ENCODE measurements around the gene DDX51. TPM values are rescaled to one million over a fixed set of nuclear protein-coding genes. Genes with fewer than 3 reads are reported as not detected.

DDX51 gene
- total and polyA plus RNA-seq, 2 experiments from 2014 or later: 12.4 to 18.3 TPM

- DNase-seq (ENCODE audit: low spot score) (no peak), ATAC-seq (peak; percentile 38)
- H3K79me2 ChIP-seq (replicated peaks; ENCODE audit: insufficient read depth): no peaks in the 10 kb centered on the region
- Mint-ChIP-seq H3K4me3 (no peak overlapping the region), H3K27ac (no peak overlapping the region), H3K36me3 (ENCODE audit: low read depth) (peaks cover 53% of the 10 kb centered on the region), H3K4me1 (no peaks in the 10 kb centered on the region; the same call in 2 of the 3 replicates), H3K9me3 (peaks cover 55% of the 10 kb centered on the region), H3K27me3 (ENCODE audit: insufficient read depth, low read depth, poor library complexity) (peaks cover 41% of the 10 kb centered on the region)
- no peaks in the 10 kb centered on the region for H3K4me1 ChIP-seq (ENCODE audit: insufficient read depth)
- TF ChIP-seq NANOG (IDR thresholded peaks at IDR 0.05; ENCODE audit: borderline replicate concordance) (no peak), EZH2 (IDR thresholded peaks at IDR 0.05; ENCODE audit: low read depth, unreplicated experiment) (no peak), CREB1 (CRISPR knock-in tag; IDR thresholded peaks at IDR 0.05; ENCODE audit: low read depth) (no peak), JUNB (IDR thresholded peaks at IDR 0.05; ENCODE audit: unreplicated experiment) (no peak), ETS1 (IDR thresholded peaks at IDR 0.05) (no peak), ZNF114 (CRISPR knock-in tag; IDR thresholded peaks at IDR 0.05) (no peak), ZNF331 (CRISPR knock-in tag; IDR thresholded peaks at IDR 0.05; ENCODE audit: low read depth) (no peak), POLR2AphosphoS5 (IDR thresholded peaks at IDR 0.05; ENCODE audit: low read depth) (no peak), EZH2phosphoT487 (IDR thresholded peaks at IDR 0.05; ENCODE audit: unreplicated experiment) (no peak), STAT1 (IDR thresholded peaks at IDR 0.05; ENCODE audit: unreplicated experiment) (no peak), ZNF462 (CRISPR knock-in tag; IDR thresholded peaks at IDR 0.05) (no peak), REST (IDR thresholded peaks at IDR 0.05; ENCODE audit: unreplicated experiment) (no peak)
- TF ChIP-seq, protein P1, sequence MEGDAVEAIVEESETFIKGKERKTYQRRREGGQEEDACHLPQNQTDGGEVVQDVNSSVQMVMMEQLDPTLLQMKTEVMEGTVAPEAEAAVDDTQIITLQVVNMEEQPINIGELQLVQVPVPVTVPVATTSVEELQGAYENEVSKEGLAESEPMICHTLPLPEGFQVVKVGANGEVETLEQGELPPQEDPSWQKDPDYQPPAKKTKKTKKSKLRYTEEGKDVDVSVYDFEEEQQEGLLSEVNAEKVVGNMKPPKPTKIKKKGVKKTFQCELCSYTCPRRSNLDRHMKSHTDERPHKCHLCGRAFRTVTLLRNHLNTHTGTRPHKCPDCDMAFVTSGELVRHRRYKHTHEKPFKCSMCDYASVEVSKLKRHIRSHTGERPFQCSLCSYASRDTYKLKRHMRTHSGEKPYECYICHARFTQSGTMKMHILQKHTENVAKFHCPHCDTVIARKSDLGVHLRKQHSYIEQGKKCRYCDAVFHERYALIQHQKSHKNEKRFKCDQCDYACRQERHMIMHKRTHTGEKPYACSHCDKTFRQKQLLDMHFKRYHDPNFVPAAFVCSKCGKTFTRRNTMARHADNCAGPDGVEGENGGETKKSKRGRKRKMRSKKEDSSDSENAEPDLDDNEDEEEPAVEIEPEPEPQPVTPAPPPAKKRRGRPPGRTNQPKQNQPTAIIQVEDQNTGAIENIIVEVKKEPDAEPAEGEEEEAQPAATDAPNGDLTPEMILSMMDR (conservative IDR thresholded peaks at IDR 0.05; ENCODE audit: low read depth in 2 of 2): no peak
- H3K4me2 ChIP-seq: no peak overlapping the region
- H3K27ac ChIP-seq (ENCODE audit: low read depth): no peak overlapping the region
- no peak overlapping the region for H2AFZ ChIP-seq
- H4K20me1 ChIP-seq (replicated peaks; ENCODE audit: insufficient read depth): no peaks in the 10 kb centered on the region; the same call in 1 of the 2 replicates
- H3F3A ChIP-seq (replicated peaks; ENCODE audit: low read depth): 0 out of 2 replicates have a peak, but pooled peaks cover 6% of the 10 kb centered on the region
- H3K36me3 ChIP-seq (ENCODE audit: insufficient read depth): peaks cover 13% of the 10 kb centered on the region; the same call in 1 of the 2 replicates
- H3K4me3 ChIP-seq: no peak overlapping the region
- H3K9me2 ChIP-seq (ENCODE audit: insufficient read depth): no peaks in the 10 kb centered on the region
- H3K27me3 ChIP-seq (ENCODE audit: insufficient read depth): no peaks in the 10 kb centered on the region
These were observed 11.3 kb downstream of the DDX51 start for GRCh38 chr12:132132609-132133430.

All from GM23338 (cell line).